Lower lobe of right lung (tissue), 2 donors: ENCODE data around the gene BOC. TPM values are rescaled to one million over a fixed set of nuclear protein-coding genes. Genes with fewer than 3 reads are reported as not detected.

ENCODE experiments used
- ATAC-seq, 2 donors: fragments of 200-7000 bp; cut with Tn5 transposase; one replicate each; pipeline ENCODE4 v1.9.1; 2020 to 2022; ENCODE audit warnings: mild to moderate bottlenecking in 2 of 2, moderate library complexity in 2 of 2
- DNase-seq: peaks from one replicate; pipeline ENCODE4 v3.0.0-alpha.2; 2020
- H3K27ac ChIP-seq: fragments of 200-600 bp; one replicate; pipeline ENCODE4 v1.8.0; 2022
- H3K27me3 ChIP-seq: fragments of 200-600 bp; one replicate; pipeline ENCODE4 v1.8.0; 2022; ENCODE audit warnings: low read depth
- H3K36me3 ChIP-seq: fragments of 200-600 bp; one replicate; pipeline ENCODE4 v1.8.0; 2022; ENCODE audit warnings: mild to moderate bottlenecking
- H3K4me1 ChIP-seq: fragments of 200-600 bp; one replicate; pipeline ENCODE4 v1.8.0; 2022
- H3K4me3 ChIP-seq: fragments of 200-600 bp; one replicate; pipeline ENCODE4 v1.8.0; 2022; ENCODE audit warnings: mild to moderate bottlenecking
- H3K9me3 ChIP-seq: fragments of 200-600 bp; one replicate; pipeline ENCODE4 v1.8.0; 2022
- CTCF ChIP-seq: fragments of 200-600 bp; IDR thresholded peaks from one replicate; pipeline ENCODE4 v1.8.0; 2022; ENCODE audit warnings: antibody characterized with exemption, mild to moderate bottlenecking
- intact Hi-C: fragments of 100-400 bp; cut with DNase I; formaldehyde crosslinking; loops from one replicate; pipeline ENCODE4 v1.11.0; 2022
- total RNA-seq: library from RNA; stranded (reverse); fragmentation: NEBNext Ultra II Directional; extraction: Animal tissue kit (Norgen Biotek cat#: 25700); gene quantifications from one replicate; pipeline ENCODE4 v1.2.1, GENCODE V29; 2021
- donor health status: DM: no; HTN: yes; CAD: no; lungs with severe emphysema.

BOC gene
- total RNA-seq, 1 donor from 2014 or later: 10.1 TPM

GRCh38 chr3:113330742-113331141 is 119.4 kb downstream of the BOC start:
- ATAC-seq (no peak), DNase-seq (no peak)
- no peak for TF ChIP-seq CTCF
- Histone ChIP-seq H3K36me3 (peaks cover 5% of the 10 kb centered on the region), H3K27ac (no peak overlapping the region), H3K4me1 (no peaks in the 10 kb centered on the region), H3K27me3 (no peaks in the 10 kb centered on the region), H3K9me3 (no peaks in the 10 kb centered on the region), H3K4me3 (no peak overlapping the region)
- intact Hi-C loops: no loop called here

GRCh38 chr3:113331187-113331586 is 119.8 kb downstream of the BOC start:
- peaks cover 1% of the 10 kb centered on the region for H3K36me3 ChIP-seq
- no peaks in the 10 kb centered on the region for H3K4me1 ChIP-seq
- no peaks in the 10 kb centered on the region for H3K9me3 ChIP-seq
- ATAC-seq (no peak), DNase-seq (no peak)
- intact Hi-C loops: no loop called here
- H3K27me3 ChIP-seq: no peaks in the 10 kb centered on the region
- no peak for TF ChIP-seq CTCF
- no peak overlapping the region for H3K4me3 ChIP-seq
- H3K27ac ChIP-seq: no peak overlapping the region

Other genes with a start within 250 kb of the BOC start
- 1.5 TPM for gene CD200R1, start 236.5 kb upstream of the BOC start, total RNA-seq
- gene GTPBP8, start 220.6 kb upstream of the BOC start, total RNA-seq: 14.4 TPM
- gene CFAP44, start 229.9 kb downstream of the BOC start, total RNA-seq: 14.1 TPM